Thymus (tissue), 11 donors: ENCODE measurements around the gene TRAM1L1. TPM values are rescaled to one million over a fixed set of nuclear protein-coding genes. Genes with fewer than 3 reads are reported as not detected.

Experiments
- DNase-seq, 9 donors: peaks; one replicate each; pipeline ENCODE4 v3.0.0-alpha.2; 2013; ENCODE audit warnings: low spot score in 9 of 9, low read depth in 6 of 9, missing footprints in 1 of 9
- H3K27ac ChIP-seq, 2 donors: one replicate each; pipeline ENCODE4 v1.5.1; 2013; ENCODE audit warnings: control low read depth in 1 of 2, low read depth in 1 of 2, low read length in 1 of 2, mild to moderate bottlenecking in 1 of 2, moderate library complexity in 1 of 2
- H3K27me3 ChIP-seq, 2 donors: one replicate each; pipeline ENCODE4 v1.5.1; 2013; ENCODE audit warnings: low read length in 1 of 2; ENCODE audit not compliant: control insufficient read depth in 2 of 2, insufficient read depth in 1 of 2
- H3K36me3 ChIP-seq, 2 donors: one replicate each; pipeline ENCODE4 v1.5.1; 2013; ENCODE audit warnings: low read length in 1 of 2, mild to moderate bottlenecking in 1 of 2, moderate library complexity in 1 of 2; ENCODE audit not compliant: control insufficient read depth in 2 of 2, insufficient read depth in 2 of 2
- H3K4me1 ChIP-seq, 2 donors: one replicate each; pipeline ENCODE4 v1.5.1; 2013; ENCODE audit warnings: low read length in 2 of 2; ENCODE audit not compliant: control insufficient read depth in 2 of 2, insufficient read depth in 2 of 2
- H3K4me3 ChIP-seq, 2 donors: one replicate each; pipeline ENCODE4 v1.5.1; 2013; ENCODE audit warnings: low read length in 2 of 2, control low read depth in 1 of 2, mild to moderate bottlenecking in 1 of 2
- H3K9me3 ChIP-seq, 2 donors: one replicate each; pipeline ENCODE4 v1.5.1; 2013; ENCODE audit warnings: low read length in 1 of 2, mild to moderate bottlenecking in 1 of 2; ENCODE audit not compliant: control insufficient read depth in 2 of 2, insufficient read depth in 1 of 2
- WGBS: extraction: QIAGEN DNeasy Blood & Tissue Kit; methylation state at CpG from one replicate; pipeline ENCODE4 v1.1.7; 2013; 5-methylcytosine and 5-hydroxymethylcytosine counted together
- polyA plus RNA-seq: library from polyadenylated mRNA; stranded (reverse); fragments of 200-250 nt; gene quantifications from one replicate; pipeline ENCODE4 v1.2.3, GENCODE V29; 2013
- total RNA-seq: library from RNA; stranded (reverse); fragments of 120-200 nt; gene quantifications from one replicate; pipeline ENCODE4 v1.2.4, GENCODE V29; 2013
- donor health status: healthy.

TRAM1L1 gene
- total and polyA plus RNA-seq, 2 donors, result 0.59 to 1.4 TPM

GRCh38 chr4:117042962-117043361, 42.4 kb downstream of the TRAM1L1 start:
- 96% methylated on average over 5 of the region's 5 CpGs for WGBS
- Histone ChIP-seq H3K27ac (no peak overlapping the region), H3K36me3 (no peaks in the 10 kb centered on the region), H3K4me3 (no peak overlapping the region), H3K27me3 (no peaks in the 10 kb centered on the region), H3K9me3 (no peaks in the 10 kb centered on the region), H3K4me1 (no peaks in the 10 kb centered on the region)
- DNase-seq, result no peak
